ENCODE data around the gene DLGAP1.

- no peak for TF ChIP-seq YY1 (IDR thresholded peaks at IDR 0.05; ENCODE audit: low read depth)
- TF ChIP-seq EP300 (IDR thresholded peaks at IDR 0.05; ENCODE audit: borderline replicate concordance in 1 of 2, low read depth in 1 of 2, low read length in 1 of 2) = no peak
- no peak for TF ChIP-seq MXI1 (IDR thresholded peaks at IDR 0.05; ENCODE audit: low read depth, low read length)
- TF ChIP-seq CTCF (IDR thresholded peaks at IDR 0.05) = no peak
- no peak for TF ChIP-seq FOXM1 (IDR thresholded peaks at IDR 0.05; ENCODE audit: low read depth)
- no peak for TF ChIP-seq USF2 (IDR thresholded peaks at IDR 0.05; ENCODE audit: borderline replicate concordance, low read depth, low read length)
Observed at GRCh38 chr18:3649633-3650426, 805.3 kb downstream of the DLGAP1 start.
